ENCODE measurements around the gene SNX32.
"Not testable (repeated sequence)": the region's sequence is repeated elsewhere in the genome, so short reads cannot be mapped to it uniquely, and the experiment has no call there.

SNX32 gene

GRCh38 chr11:65891219-65892136, 57.7 kb downstream of the SNX32 start:
- DNase-seq (ENCODE audit: low spot score), result peak; percentile 84
- Histone ChIP-seq H3K27ac (peak overlapping the region; percentile 87 to 91), H3K4me3 (peak overlapping the region; percentile 73)
- TF ChIP-seq CTCF (IDR thresholded peaks at IDR 0.05), result no peak

GRCh38 chr11:65892137-65892540, 58.4 kb downstream of the SNX32 start:
- DNase-seq (ENCODE audit: low spot score), result not testable (repeated sequence)

GRCh38 chr11:65892661-65893317, 59.0 kb downstream of the SNX32 start:
- peak overlapping the region; percentile 87 to 91 for H3K27ac ChIP-seq
- DNase-seq (ENCODE audit: low spot score), result no peak
- no peak for TF ChIP-seq CTCF (IDR thresholded peaks at IDR 0.05)
- peak overlapping the region; percentile 73 for H3K4me3 ChIP-seq

More at GRCh38 chr11:65892137-65892540, 58.4 kb downstream of the SNX32 start:
- Histone ChIP-seq H3K27ac (peak overlapping the region; percentile 87 to 91), H3K4me3 (peak overlapping the region; percentile 73)

- Histone ChIP-seq H3K27ac (peak overlapping the region; percentile 72 to 91), H3K4me3 (peak overlapping the region; percentile 73)
- TF ChIP-seq CTCF (IDR thresholded peaks at IDR 0.05), result no peak
- DNase-seq (ENCODE audit: low spot score), result no peak
Observed at GRCh38 chr11:65894034-65894591, 60.4 kb downstream of the SNX32 start.

DNA sequence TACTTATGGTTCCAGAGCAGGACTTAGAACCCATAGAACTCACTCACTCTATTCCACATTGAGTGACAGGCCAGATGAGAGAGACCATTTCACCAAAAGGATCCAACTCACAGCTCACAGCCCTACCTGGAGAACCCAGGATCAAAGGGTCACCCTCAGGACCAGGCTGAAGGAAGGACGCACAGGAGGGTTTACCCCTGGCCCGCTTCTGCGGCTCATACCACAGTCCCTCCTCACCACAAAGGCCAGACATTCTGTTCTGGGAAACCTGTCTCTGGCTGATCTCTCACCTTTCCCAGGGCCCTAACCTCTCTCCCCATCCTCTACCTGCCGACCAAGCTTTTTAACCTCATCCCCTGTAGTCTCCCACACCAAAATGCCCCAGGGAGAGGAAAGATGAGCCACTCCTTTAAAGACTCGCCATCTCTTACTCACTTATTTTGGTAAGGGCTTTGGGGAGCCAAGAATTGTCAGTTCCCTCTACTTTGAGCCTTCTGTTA, 61.8 kb downstream of the SNX32 start:
- Histone ChIP-seq H3K27ac (no peak overlapping the region), H3K4me3 (no peak overlapping the region)
- DNase-seq (ENCODE audit: low spot score), result no peak
- TF ChIP-seq CTCF (IDR thresholded peaks at IDR 0.05), result no peak

GRCh38 chr11:65896034-65896999, 62.6 kb downstream of the SNX32 start:
- no peak for DNase-seq (ENCODE audit: low spot score)
- Histone ChIP-seq H3K27ac (no peak overlapping the region), H3K4me3 (no peak overlapping the region)
- TF ChIP-seq CTCF (IDR thresholded peaks at IDR 0.05), result no peak
